GM12878 (cell line): Measurements from ENCODE around the gene TMEM232. TPM values are rescaled to one million over a fixed set of nuclear protein-coding genes. Genes with fewer than 3 reads are reported as not detected.

Source experiments
- ATAC-seq: fragments of 200-7000 bp; cut with Tn5 transposase; 3 replicates; pipeline ENCODE4 v1.9.1; 2020; ENCODE audit warnings: mild to moderate bottlenecking, moderate library complexity
- BruUV-seq: library from RNA; stranded (reverse); fragments of 400-500 nt; replicated peaks from 2 replicates; lab custom pipeline; 2021; lab: Mats Ljungman, UMichigan
- CTCF ChIA-PET: fragments of 300-600 bp; sonication (Branson Sonifier 250); formaldehyde crosslinking; extraction: SDS; loops from one replicate; lab custom pipeline; 2021; ENCODE audit warnings: inconsistent platforms; lab: Yijun Ruan, JAX
- POLR2A ChIA-PET: fragments of 350-600 bp; formaldehyde crosslinking; extraction: SDS; loops from one replicate; lab custom pipeline; 2021; ENCODE audit warnings: inconsistent platforms; lab: Charles Lee
- RAD21 ChIA-PET: fragments of 300-600 bp; sonication (Branson Sonifier 250); formaldehyde crosslinking; loops from one replicate; lab custom pipeline; 2023; ENCODE audit warnings: antibody characterized with exemption; ENCODE audit not compliant: unreplicated experiment; lab: Charles Lee
- SMC1A ChIA-PET: fragments of 300-600 bp; sonication (Branson Sonifier 250); formaldehyde crosslinking; loops from one replicate; lab custom pipeline; 2023; ENCODE audit not compliant: unreplicated experiment, uncharacterized antibody; lab: Charles Lee
- DNase-seq: peaks from one replicate; pipeline ENCODE4 v3.0.0-alpha.2; 2011; ENCODE audit warnings: low read depth, low spot score
- FAIRE-seq: peaks from 3 replicates; lab custom pipeline; 2011; peaks lifted over from hg19 to GRCh38; lab: Jason Lieb, UNC
- H2AFZ ChIP-seq: 2 replicates; pipeline ENCODE4 v1.6.0; 2011; ENCODE audit warnings: low read depth, low read length, control low read depth; ENCODE audit not compliant: control insufficient read depth
- H3K27ac ChIP-seq: 2 replicates; pipeline ENCODE4 v1.5.1; 2011; ENCODE audit warnings: control low read depth; ENCODE audit not compliant: control insufficient read depth, insufficient read depth
- H3K27me3 ChIP-seq, 2 experiments: replicated peaks in 1 of 2; 2 replicates each; pipeline versions ENCODE4 v1.6.0 to v1.6.1; 2011; ENCODE audit warnings: low read length in 1 of 2; ENCODE audit not compliant: control insufficient read depth in 2 of 2, insufficient read depth in 2 of 2
- H3K36me3 ChIP-seq, 2 experiments: 2 replicates each; pipeline ENCODE4 v1.5.1; 2011; ENCODE audit warnings: low read length in 1 of 2; ENCODE audit not compliant: control insufficient read depth in 2 of 2, insufficient read depth in 2 of 2
- H3K4me1 ChIP-seq: 2 replicates; pipeline ENCODE4 v1.6.1; 2011; ENCODE audit warnings: mild to moderate bottlenecking, low read length, moderate library complexity, mixed read lengths; ENCODE audit not compliant: control insufficient read depth, insufficient read depth
- H3K4me2 ChIP-seq: 2 replicates; pipeline ENCODE4 v1.6.0; 2011; ENCODE audit warnings: control low read depth; ENCODE audit not compliant: control insufficient read depth, insufficient read depth
- H3K4me3 ChIP-seq: fragments of 200-600 bp; sonication (generic); 2 replicates; pipeline ENCODE4 v1.5.1; 2016
- H3K79me2 ChIP-seq: 2 replicates; pipeline ENCODE4 v1.6.0; 2011; ENCODE audit warnings: low read length; ENCODE audit not compliant: control insufficient read depth, insufficient read depth
- H3K9ac ChIP-seq: 2 replicates; pipeline ENCODE4 v1.8.0; 2011; ENCODE audit warnings: low read length, control low read depth, mixed read lengths; ENCODE audit not compliant: control insufficient read depth, insufficient read depth
- H3K9me3 ChIP-seq: replicated peaks from 3 replicates; pipeline ENCODE4 v1.5.1; 2011; ENCODE audit warnings: mild to moderate bottlenecking, low read length; ENCODE audit not compliant: control insufficient read depth, insufficient read depth
- H4K20me1 ChIP-seq: 2 replicates; pipeline ENCODE4 v1.6.0; 2011; ENCODE audit not compliant: control insufficient read depth, insufficient read depth
- BACH1 ChIP-seq: fragments of 450-650 bp; IDR thresholded peaks from 2 replicates; pipeline ENCODE4 v1.6.1; 2017; ENCODE audit warnings: mild to moderate bottlenecking, borderline replicate concordance
- BCLAF1 ChIP-seq: fragments of 450-650 bp; IDR thresholded peaks from 2 replicates; pipeline ENCODE4 v1.6.1; 2017; ENCODE audit warnings: antibody characterized with exemption, mild to moderate bottlenecking, moderate library complexity
- CREB1 ChIP-seq: IDR thresholded peaks from 2 replicates; pipeline ENCODE4 v1.6.1; 2012; ENCODE audit warnings: low read depth, mild to moderate bottlenecking, inconsistent platforms
- CREM ChIP-seq: IDR thresholded peaks from 2 replicates; pipeline ENCODE4 v1.6.1; 2014; ENCODE audit warnings: antibody characterized with exemption, low read depth
- HDAC6 ChIP-seq: fragments of 200-600 bp; sonication (generic); IDR thresholded peaks from one replicate; pipeline ENCODE4 v1.8.0; 2017; ENCODE audit warnings: antibody characterized with exemption; ENCODE audit not compliant: unreplicated experiment
- HSF1 ChIP-seq: fragments of 150-350 bp; IDR thresholded peaks from 2 replicates; pipeline ENCODE4 v1.6.1; 2014; ENCODE audit warnings: mild to moderate bottlenecking, low read depth, low read length
- JUND ChIP-seq: IDR thresholded peaks from 2 replicates; pipeline ENCODE4 v1.6.1; 2012; ENCODE audit warnings: low read depth, mild to moderate bottlenecking, low read length, improper control_type of control experiment, moderate library complexity
- MAX ChIP-seq: IDR thresholded peaks from 2 replicates; pipeline ENCODE4 v1.6.1; 2012; ENCODE audit warnings: low read depth, low read length, improper control_type of control experiment
- MEF2B ChIP-seq: fragments of 450-650 bp; IDR thresholded peaks from 2 replicates; pipeline ENCODE4 v1.6.1; 2018; ENCODE audit warnings: mild to moderate bottlenecking, moderate library complexity; ENCODE audit not compliant: partially characterized antibody, poor library complexity, severe bottlenecking
- MYB ChIP-seq: fragments of 150-350 bp; IDR thresholded peaks from 2 replicates; pipeline ENCODE4 v1.6.1; 2014; ENCODE audit warnings: mild to moderate bottlenecking, low read depth, low read length, borderline replicate concordance
- NFIC ChIP-seq: IDR thresholded peaks from 2 replicates; pipeline ENCODE4 v1.6.1; 2012; ENCODE audit warnings: low read depth, mild to moderate bottlenecking, inconsistent platforms, low read length, moderate library complexity
- SMARCA5 ChIP-seq: fragments of 450-650 bp; IDR thresholded peaks from 2 replicates; pipeline ENCODE4 v1.6.1; 2017; ENCODE audit warnings: mild to moderate bottlenecking
- SP1 ChIP-seq: IDR thresholded peaks from one replicate; pipeline ENCODE4 v1.6.1; 2011; ENCODE audit warnings: low read depth, low read length
- YBX1 ChIP-seq: fragments of 450-650 bp; IDR thresholded peaks from 2 replicates; pipeline ENCODE4 v1.6.1; 2016; ENCODE audit warnings: antibody characterized with exemption
- YY1 ChIP-seq: IDR thresholded peaks from 2 replicates; pipeline ENCODE4 v1.6.1; 2011; ENCODE audit warnings: low read depth, mild to moderate bottlenecking, low read length
- WGBS: methylation state at CpG from one replicate; pipeline ENCODE4 v1.1.6; 2016; ENCODE audit warnings: low lambda C conversion rate; ENCODE audit not compliant: insufficient replicate concordance, insufficient coverage; ENCODE audit errors: missing lambda C conversion rate; 5-methylcytosine and 5-hydroxymethylcytosine counted together
- in situ Hi-C: fragments of 300-500 bp; cut with MboI; formaldehyde crosslinking; loops from 9 replicates; pipeline ENCODE4 v1.14.3; 2018; ENCODE audit warnings: mixed read lengths
- intact Hi-C: fragments of 100-400 bp; cut with micrococcal nuclease; formaldehyde crosslinking; loops from one replicate; pipeline ENCODE4 v1.14.2; 2022; ENCODE audit not compliant: unreplicated experiment
- polyA plus RNA-seq, 11 experiments: library from polyadenylated mRNA; depleted of rRNA in 4 of 11; unstranded in 6 of 11; stranded (reverse) in 5 of 11; fragments of >200 nt; fragmentation: Nextera tagmentation in 4 of 11; fragmentation: Illumina TruSeq in 1 of 11; extraction: Ambion mirVana in 4 of 11; extraction: Trizol in 1 of 11; gene quantifications; 1 replicate in 1 of 11; 2 replicates in 10 of 11; pipeline versions ENCODE4 v1.2.1 to v1.2.3, GENCODE V29; 2011 to 2016; ENCODE audit warnings: inconsistent platforms in 2 of 11, missing spikeins in 2 of 11, low read depth in 1 of 11
- total RNA-seq, 4 experiments: library from RNA; depleted of rRNA in 3 of 4; stranded (reverse); fragments of >200 nt in 3 of 4; fragmentation: Illumina TruSeq in 1 of 4; extraction: Trizol in 1 of 4; gene quantifications; 2 replicates each; pipeline versions ENCODE4 v1.2.1 to v1.2.3, GENCODE V29; 2013 to 2021
- TF ChIP-seq, protein P1 (sequence below): fragments of 450-650 bp; IDR thresholded peaks from 2 replicates; pipeline ENCODE4 v1.6.1; 2018; ENCODE audit warnings: borderline replicate concordance, mild to moderate bottlenecking; ENCODE audit not compliant: partially characterized antibody

TMEM232 gene
- total and polyA plus RNA-seq, 10 of the 15 experiments (the other 5 are each of a cell fraction or from before 2014, with no cell fraction given) = 0.29 to 1.3 (median 0.91) TPM

- no peak for TF ChIP-seq JUND
- no peak for TF ChIP-seq BCLAF1
- TF ChIP-seq HSF1 = no peak
- TF ChIP-seq HDAC6 = no peak
- no peak for TF ChIP-seq MEF2B
- no peak for TF ChIP-seq CREM
Measured at GRCh38 chr5:110506378-110506777, 220.1 kb downstream of the TMEM232 start (continued).

DNA sequence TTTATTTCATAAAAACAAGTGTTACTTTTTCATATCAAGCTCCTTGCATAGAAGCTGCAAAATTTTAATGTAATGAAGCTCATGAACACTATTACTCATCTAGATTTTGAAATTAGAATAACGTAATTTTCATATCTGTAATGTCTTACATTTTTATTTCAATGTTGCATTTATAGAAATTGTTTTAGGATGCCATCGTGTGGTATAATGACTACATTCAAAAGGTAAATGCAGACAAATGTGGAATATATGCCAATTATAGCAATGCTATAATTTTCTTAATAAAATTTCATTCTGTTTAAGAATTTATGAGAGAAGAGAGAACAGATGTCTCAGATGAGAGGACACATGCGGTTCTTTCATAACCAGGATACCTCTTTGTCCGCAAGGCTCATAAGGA lies 230.2 kb downstream of the TMEM232 start:
- FAIRE-seq = no peak
- ChIA-PET CTCF (interaction anchor here (1.0 kb wide), 1 partner anchor 14 kb away, joined by 3 read pairs; no protein-coding TSS in a partner anchor), SMC1A (no interaction called here), RAD21 (no interaction called here), POLR2A (no interaction called here)
- no peak for ATAC-seq
- DNase-seq = no peak
- in situ Hi-C loops (no loop called here), intact Hi-C loops (no loop called here)
- Histone ChIP-seq H3K27me3 (no peaks in the 10 kb centered on the region), H2AFZ (no peak overlapping the region), H3K79me2 (no peaks in the 10 kb centered on the region), H3K9ac (no peak overlapping the region), H3K4me2 (no peak overlapping the region), H3K4me1 (no peaks in the 10 kb centered on the region), H3K9me3 (no peaks in the 10 kb centered on the region), H3K36me3 (no peaks in the 10 kb centered on the region), H3K27ac (no peak overlapping the region), H4K20me1 (no peaks in the 10 kb centered on the region), H3K4me3 (no peak overlapping the region)
- BruUV-seq = no TSS peak
- 42% methylated on average over 4 of the region's 4 CpGs for WGBS
- TF ChIP-seq MAX (no peak), MYB (no peak), YY1 (no peak), SP1 (no peak), BACH1 (no peak), NFIC (no peak), CREB1 (no peak), SMARCA5 (no peak), YBX1 (no peak), CREM (no peak)
- TF ChIP-seq, protein P1, sequence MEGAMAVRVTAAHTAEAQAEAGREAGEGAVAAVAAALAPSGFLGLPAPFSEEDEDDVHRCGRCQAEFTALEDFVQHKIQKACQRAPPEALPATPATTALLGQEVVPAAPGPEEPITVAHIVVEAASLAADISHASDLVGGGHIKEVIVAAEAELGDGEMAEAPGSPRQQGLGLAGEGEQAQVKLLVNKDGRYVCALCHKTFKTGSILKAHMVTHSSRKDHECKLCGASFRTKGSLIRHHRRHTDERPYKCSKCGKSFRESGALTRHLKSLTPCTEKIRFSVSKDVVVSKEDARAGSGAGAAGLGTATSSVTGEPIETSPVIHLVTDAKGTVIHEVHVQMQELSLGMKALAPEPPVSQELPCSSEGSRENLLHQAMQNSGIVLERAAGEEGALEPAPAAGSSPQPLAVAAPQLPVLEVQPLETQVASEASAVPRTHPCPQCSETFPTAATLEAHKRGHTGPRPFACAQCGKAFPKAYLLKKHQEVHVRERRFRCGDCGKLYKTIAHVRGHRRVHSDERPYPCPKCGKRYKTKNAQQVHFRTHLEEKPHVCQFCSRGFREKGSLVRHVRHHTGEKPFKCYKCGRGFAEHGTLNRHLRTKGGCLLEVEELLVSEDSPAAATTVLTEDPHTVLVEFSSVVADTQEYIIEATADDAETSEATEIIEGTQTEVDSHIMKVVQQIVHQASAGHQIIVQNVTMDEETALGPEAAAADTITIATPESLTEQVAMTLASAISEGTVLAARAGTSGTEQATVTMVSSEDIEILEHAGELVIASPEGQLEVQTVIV = no peak
